Liver (tissue), 9 donors: ENCODE measurements around the gene NSF. TPM values are rescaled to one million over a fixed set of nuclear protein-coding genes. Genes with fewer than 3 reads are reported as not detected.

Source experiments
- DNase-seq: peaks from one replicate; pipeline ENCODE4 v3.0.0-alpha.2; 2017; ENCODE audit warnings: low spot score
- H3K27ac ChIP-seq, 2 donors: one replicate each; pipeline ENCODE4 v1.7.0; 2013; ENCODE audit warnings: inconsistent platforms in 2 of 2, low read length in 2 of 2, control low read depth in 1 of 2, low read depth in 1 of 2, mild to moderate bottlenecking in 1 of 2
- H3K27me3 ChIP-seq, 4 donors: one replicate each; pipeline versions ENCODE4 v1.6.1 to v1.7.0; 2013; ENCODE audit warnings: low read length in 3 of 4, inconsistent platforms in 1 of 4, mild to moderate bottlenecking in 1 of 4, moderate library complexity in 1 of 4; ENCODE audit not compliant: control insufficient read depth in 4 of 4, insufficient read depth in 4 of 4
- H3K36me3 ChIP-seq, 4 donors: one replicate each; pipeline versions ENCODE4 v1.6.1 to v1.7.0; 2013; ENCODE audit warnings: low read length in 3 of 4, mild to moderate bottlenecking in 3 of 4, low read depth in 1 of 4, moderate library complexity in 1 of 4; ENCODE audit not compliant: control insufficient read depth in 4 of 4, insufficient read depth in 3 of 4
- H3K4me1 ChIP-seq, 4 donors: one replicate each; pipeline versions ENCODE4 v1.6.1 to v1.7.0; 2013; ENCODE audit warnings: low read length in 3 of 4, mild to moderate bottlenecking in 3 of 4, moderate library complexity in 1 of 4; ENCODE audit not compliant: control insufficient read depth in 4 of 4, insufficient read depth in 4 of 4
- H3K4me3 ChIP-seq, 3 donors: one replicate each; pipeline versions ENCODE4 v1.6.1 to v1.7.0; 2013; ENCODE audit warnings: low read length in 3 of 3, control low read depth in 1 of 3, low read depth in 1 of 3, mild to moderate bottlenecking in 1 of 3
- H3K9ac ChIP-seq, 2 donors: one replicate each; pipeline ENCODE4 v1.7.0; 2013; ENCODE audit warnings: low read length in 2 of 2, mild to moderate bottlenecking in 2 of 2, moderate library complexity in 2 of 2, control low read depth in 1 of 2, low read depth in 1 of 2
- H3K9me3 ChIP-seq, 4 donors: one replicate each; pipeline versions ENCODE4 v1.6.1 to v1.7.0; 2013; ENCODE audit warnings: low read length in 3 of 4; ENCODE audit not compliant: control insufficient read depth in 4 of 4
- ATF3 ChIP-seq: IDR thresholded peaks from 2 replicates; pipeline ENCODE4 v1.6.1; 2016; ENCODE audit warnings: antibody characterized with exemption
- CTCF ChIP-seq: fragments of 150-350 bp; IDR thresholded peaks from 2 replicates; pipeline ENCODE4 v1.5.1; 2017; ENCODE audit warnings: improper control_type of control experiment, low read depth, low read length; ENCODE audit not compliant: missing input control
- EGR1 ChIP-seq, 2 donors: IDR thresholded peaks; 2 replicates each; pipeline ENCODE4 v1.6.1; 2016 to 2018; ENCODE audit warnings: antibody characterized with exemption in 2 of 2, low read depth in 2 of 2
- FOXA1 ChIP-seq: IDR thresholded peaks from 2 replicates; pipeline ENCODE4 v1.6.1; 2016; ENCODE audit warnings: antibody characterized with exemption
- FOXA2 ChIP-seq: IDR thresholded peaks from 2 replicates; pipeline ENCODE4 v1.6.1; 2016; ENCODE audit warnings: antibody characterized with exemption
- GABPA ChIP-seq, 2 donors: IDR thresholded peaks in 1 of 2; conservative IDR thresholded peaks in 1 of 2; 2 replicates each; pipeline ENCODE4 v1.6.1; 2016; ENCODE audit warnings: antibody characterized with exemption in 2 of 2, mild to moderate bottlenecking in 1 of 2, moderate library complexity in 1 of 2
- HNF4A ChIP-seq, 2 donors: conservative IDR thresholded peaks; 2 replicates each; pipeline ENCODE4 v1.6.1; 2016; ENCODE audit warnings: antibody characterized with exemption in 2 of 2, mild to moderate bottlenecking in 2 of 2
- HNF4G ChIP-seq: IDR thresholded peaks from 2 replicates; pipeline ENCODE4 v1.6.1; 2016; ENCODE audit warnings: antibody characterized with exemption
- JUND ChIP-seq, 2 donors: IDR thresholded peaks; 2 replicates each; pipeline ENCODE4 v1.6.1; 2016; ENCODE audit warnings: antibody characterized with exemption in 2 of 2
- MAX ChIP-seq: IDR thresholded peaks from 2 replicates; pipeline ENCODE4 v1.6.1; 2016; ENCODE audit warnings: antibody characterized with exemption
- NR2F2 ChIP-seq: IDR thresholded peaks from 2 replicates; pipeline ENCODE4 v1.6.1; 2016; ENCODE audit warnings: antibody characterized with exemption
- RAD21 ChIP-seq, 2 donors: IDR thresholded peaks; 2 replicates each; pipeline ENCODE4 v1.6.1; 2016; ENCODE audit warnings: antibody characterized with exemption in 2 of 2, mild to moderate bottlenecking in 2 of 2
- REST ChIP-seq: IDR thresholded peaks from 2 replicates; pipeline ENCODE4 v1.6.1; 2016; ENCODE audit warnings: antibody characterized with exemption, mild to moderate bottlenecking
- RXRA ChIP-seq, 2 donors: IDR thresholded peaks; 2 replicates each; pipeline ENCODE4 v1.6.1; 2017 to 2018; ENCODE audit warnings: antibody characterized with exemption in 2 of 2, mild to moderate bottlenecking in 1 of 2
- SP1 ChIP-seq: IDR thresholded peaks from 2 replicates; pipeline ENCODE4 v1.6.1; 2018; ENCODE audit warnings: antibody characterized with exemption, mild to moderate bottlenecking
- TAF1 ChIP-seq: conservative IDR thresholded peaks from 2 replicates; pipeline ENCODE4 v1.6.1; 2016; ENCODE audit warnings: antibody characterized with exemption, mild to moderate bottlenecking
- YY1 ChIP-seq: IDR thresholded peaks from 2 replicates; pipeline ENCODE4 v1.6.1; 2016; ENCODE audit warnings: antibody characterized with exemption, mild to moderate bottlenecking
- WGBS: extraction: QIAGEN DNeasy Blood & Tissue Kit; methylation state at CpG from one replicate; pipeline ENCODE4 v1.1.7; 2013; 5-methylcytosine and 5-hydroxymethylcytosine counted together
- polyA plus RNA-seq, 2 donors: library from polyadenylated mRNA; stranded (reverse) in 1 of 2; unstranded in 1 of 2; fragments of 200-250 nt in 1 of 2; fragments of >200 nt in 1 of 2; fragmentation: Nextera tagmentation in 1 of 2; extraction: Ambion mirVana in 1 of 2; gene quantifications; one replicate each; pipeline versions ENCODE4 v1.2.1 to v1.2.3, GENCODE V29; 2013 to 2015
- total RNA-seq, 2 donors: library from RNA; depleted of rRNA; stranded (reverse); fragments of >200 nt; gene quantifications; one replicate each; pipeline ENCODE4 v1.2.3, GENCODE V29; 2014
- donor health status: healthy.
- donor health status: healthy.
- donor health status: healthy.
- donor health status: healthy.
- donor health status: healthy.

Gene NSF
- total and polyA plus RNA-seq, 4 donors, result 7.5 to 24.0 (median 15.4) TPM

- H3K9me3 ChIP-seq, result no peaks in the 10 kb centered on the region
- DNase-seq, result no peak
- H3K9ac ChIP-seq, result no peak overlapping the region
- peaks cover 2 to 7% (median 4%) of the 10 kb centered on the region in 4 donors for H3K4me1 ChIP-seq
- no peaks in the 10 kb centered on the region for H3K27me3 ChIP-seq
- H3K27ac ChIP-seq, result no peak overlapping the region
- H3K36me3 ChIP-seq, result no peaks in the 10 kb centered on the region
- H3K4me3 ChIP-seq, result no peak overlapping the region
- TF ChIP-seq SP1, result no peak
- TF ChIP-seq HNF4A (conservative IDR thresholded peaks at IDR 0.05), result peak in 1 of 2 donors; percentile 48
- TF ChIP-seq JUND (IDR thresholded peaks at IDR 0.05), result no peak
- 55% methylated on average over 7 of the region's 7 CpGs for WGBS
Measured at GRCh38 chr17:46783031-46783593, 192.6 kb downstream of the NSF start.

GRCh38 chr17:46785696-46786095 is 195.2 kb downstream of the NSF start:
- TF ChIP-seq TAF1, result no peak
- TF ChIP-seq EGR1 (IDR thresholded peaks at IDR 0.05; ENCODE audit: low read depth in 2 of 2), result no peak
- TF ChIP-seq RXRA (IDR thresholded peaks at IDR 0.05), result no peak
- no peak for TF ChIP-seq FOXA2
- H3K9ac ChIP-seq, result no peak overlapping the region
- DNase-seq, result no peak
- H3K27ac ChIP-seq, result no peak overlapping the region
- WGBS, result 74% methylated on average over 7 of the region's 7 CpGs
- H3K4me1 ChIP-seq, result peaks cover 2 to 7% (median 4%) of the 10 kb centered on the region in 4 donors
- H3K9me3 ChIP-seq, result peaks cover 0 to 5% (median 2%) of the 10 kb centered on the region in 4 donors
- no peak overlapping the region for H3K4me3 ChIP-seq
- no peaks in the 10 kb centered on the region for H3K27me3 ChIP-seq
- no peaks in the 10 kb centered on the region for H3K36me3 ChIP-seq

GRCh38 chr17:46787478-46787877 is 197.0 kb downstream of the NSF start:
- DNase-seq, result no peak
- Histone ChIP-seq H3K36me3 (no peaks in the 10 kb centered on the region), H3K9ac (no peak overlapping the region), H3K4me3 (no peak overlapping the region), H3K4me1 (peaks cover 1 to 6% (median 3%) of the 10 kb centered on the region in 4 donors), H3K27me3 (peaks cover 0 to 4% (median 0%) of the 10 kb centered on the region in 4 donors), H3K27ac (no peak overlapping the region), H3K9me3 (peaks cover 0 to 5% (median 2%) of the 10 kb centered on the region in 4 donors)
- 96% methylated on average over 13 of the region's 13 CpGs for WGBS
- TF ChIP-seq FOXA2 (no peak), RAD21 (IDR thresholded peaks at IDR 0.05) (no peak), TAF1 (no peak), YY1 (no peak), SP1 (no peak), RXRA (IDR thresholded peaks at IDR 0.05) (no peak), EGR1 (IDR thresholded peaks at IDR 0.05; ENCODE audit: low read depth in 2 of 2) (no peak), HNF4A (conservative IDR thresholded peaks at IDR 0.05) (no peak)

GRCh38 chr17:46788300-46788699 is 197.8 kb downstream of the NSF start:
- H3K9ac ChIP-seq, result no peak overlapping the region
- H3K27ac ChIP-seq, result no peak overlapping the region
- no peak for DNase-seq
- H3K4me3 ChIP-seq, result no peak overlapping the region
- WGBS, result 93% methylated on average over 5 of the region's 5 CpGs
- H3K9me3 ChIP-seq, result peaks cover 0 to 5% (median 2%) of the 10 kb centered on the region in 4 donors
- no peaks in the 10 kb centered on the region for H3K36me3 ChIP-seq
- peaks cover 0 to under 1% (median 0%) of the 10 kb centered on the region in 4 donors for H3K4me1 ChIP-seq
- peaks cover 0 to 4% (median 0%) of the 10 kb centered on the region in 4 donors for H3K27me3 ChIP-seq
- TF ChIP-seq YY1 (no peak), FOXA1 (no peak), GABPA (IDR thresholded peaks at IDR 0.05 in 1 of 2, conservative IDR thresholded peaks at IDR 0.05 in 1 of 2) (no peak), CTCF (no peak), JUND (IDR thresholded peaks at IDR 0.05) (no peak), ATF3 (no peak), RXRA (IDR thresholded peaks at IDR 0.05) (no peak), MAX (no peak), RAD21 (IDR thresholded peaks at IDR 0.05) (no peak), NR2F2 (no peak), SP1 (no peak), HNF4G (no peak), REST (no peak), EGR1 (IDR thresholded peaks at IDR 0.05; ENCODE audit: low read depth in 2 of 2) (no peak), HNF4A (conservative IDR thresholded peaks at IDR 0.05) (no peak), TAF1 (no peak), FOXA2 (no peak)
